Heart right ventricle (tissue), 16 donors: ENCODE measurements around the gene RDH16. TPM values are rescaled to one million over a fixed set of nuclear protein-coding genes. Genes with fewer than 3 reads are reported as not detected.
"Not testable (repeated sequence)": the region's sequence is repeated elsewhere in the genome, so short reads cannot be mapped to it uniquely, and the experiment has no call there.

Source experiments
- ATAC-seq, 8 donors: fragments of 200-7000 bp; cut with Tn5 transposase; one replicate each; pipeline ENCODE4 v1.9.1; 2020; ENCODE audit warnings: mild to moderate bottlenecking in 8 of 8, moderate library complexity in 8 of 8, moderate number of reproducible peaks in 1 of 8
- DNase-seq, 2 donors: peaks; one replicate each; pipeline ENCODE4 v3.0.0-alpha.2; 2020
- H3K27ac ChIP-seq, 10 donors: fragments of 200-600 bp; sonication (generic) in 2 of 10; one replicate each; pipeline versions ENCODE4 v1.5.0 to v1.8.0; 2020 to 2022; ENCODE audit warnings: mild to moderate bottlenecking in 3 of 10
- H3K27me3 ChIP-seq, 7 donors: fragments of 200-600 bp; one replicate each; pipeline ENCODE4 v1.8.0; 2021 to 2022; ENCODE audit warnings: mild to moderate bottlenecking in 2 of 7
- H3K36me3 ChIP-seq, 9 donors: fragments of 200-600 bp; sonication (generic) in 1 of 9; one replicate each; pipeline versions ENCODE4 v1.5.0 to v1.8.0; 2020 to 2022; ENCODE audit warnings: mild to moderate bottlenecking in 2 of 9
- H3K4me1 ChIP-seq, 9 donors: fragments of 200-600 bp; sonication (generic) in 1 of 9; one replicate each; pipeline versions ENCODE4 v1.5.0 to v1.8.0; 2020 to 2022; ENCODE audit warnings: mild to moderate bottlenecking in 4 of 9
- H3K4me3 ChIP-seq, 10 donors: fragments of 200-600 bp; sonication (generic) in 2 of 10; one replicate each; pipeline versions ENCODE4 v1.5.0 to v1.8.0; 2020 to 2022; ENCODE audit warnings: mild to moderate bottlenecking in 7 of 10, moderate library complexity in 2 of 10
- H3K9me3 ChIP-seq, 11 donors: fragments of 200-600 bp in 10 of 11; sonication (generic) in 2 of 11; one replicate each; pipeline versions ENCODE4 v1.5.0 to v1.8.0; 2013 to 2022; ENCODE audit warnings: mild to moderate bottlenecking in 2 of 11, control low read depth in 1 of 11, moderate library complexity in 1 of 11
- CTCF ChIP-seq, 9 donors: fragments of 200-600 bp; sonication (generic) in 2 of 9; IDR thresholded peaks; one replicate each; pipeline versions ENCODE4 v1.5.0 to v1.8.0; 2021 to 2022; ENCODE audit warnings: antibody characterized with exemption in 9 of 9, mild to moderate bottlenecking in 5 of 9, moderate library complexity in 1 of 9
- WGBS, 2 donors: extraction: QIAGEN DNeasy Blood & Tissue Kit; methylation state at CpG; one replicate each; pipeline ENCODE4 v1.1.7; 2013; ENCODE audit warnings: inconsistent platforms in 1 of 2; 5-methylcytosine and 5-hydroxymethylcytosine counted together
- intact Hi-C, 10 donors: fragments of 100-400 bp; cut with DNase I; formaldehyde crosslinking; loops; one replicate each; pipeline versions ENCODE4 v1.11.1 to v1.14.2; 2022
- polyA plus RNA-seq, 2 donors: library from polyadenylated mRNA; stranded (reverse); fragments of 200-250 nt; gene quantifications; one replicate each; pipeline ENCODE4 v1.2.3, GENCODE V29; 2013
- total RNA-seq, 10 donors: library from RNA; stranded (reverse); fragmentation: NEBNext Ultra II Directional in 3 of 10; extraction: Animal tissue kit (Norgen Biotek cat#: 25700) in 3 of 10; gene quantifications; one replicate each; pipeline versions ENCODE4 v1.2.1 to v1.2.4, GENCODE V29; 2021 to 2023
- donor health status: Arrhythmogenic right ventricular cardiomyopathy.
- donor health status: ischemic (EF 13 %, LVEDD 7.1; RV severe dilation, severe dysfunction).
- donor health status: healthy with polysubstance abuse.
- donor health status: DM: no; HTN: yes; CAD: no.
- donor health status: DM: no; HTN: no; CAD: no.
- donor health status: ischemic (EF 25% LVEDD 6.9; RV normal size, moderate dysfunction).
- donor health status: ischemic (EF 25% LVEDD 5.7; RV mildly dilated, moderate dysfunction).
- donor health status: healthy.
- donor health status: DM: yes; HTN: yes; CAD: no.
- donor health status: Ischemic cardiomyopathy.
- donor health status: ischemic (EF 35%, LVEDD 5.7; RV mildly dilated, moderate dysfunction).
- donor health status: nonischemic (EF 11% LVEDD 7.7; RV severe dilation, severe dysfunction).
- donor health status: DM: yes; HTN: yes; CAD: no.
- donor health status: PGD.
- donor health status: ischemic (EF 29% LVEDD 5.4; RV normal size, mild dysfunction).
- donor health status: nonischemic (EF 23%, LVEDD 6.1; RV moderate dilation, normal function).

The RDH16 gene
- total and polyA plus RNA-seq, 12 donors = 0.12 to 0.59 (median 0.23) TPM; not detected in 2

- ATAC-seq (no peak), DNase-seq (no peak)
- Histone ChIP-seq H3K27ac (no peak overlapping the region), H3K9me3 (no peaks in the 10 kb centered on the region), H3K27me3 (no peaks in the 10 kb centered on the region), H3K36me3 (no peaks in the 10 kb centered on the region), H3K4me3 (no peak overlapping the region), H3K4me1 (peaks cover 0 to 14% (median 11%) of the 10 kb centered on the region in 9 donors)
- 74 to 98% methylated on average over 4 of the region's 4 CpGs for WGBS, 2 donors
- TF ChIP-seq CTCF (IDR thresholded peaks at IDR 0.05) = no peak
- intact Hi-C loops = loop anchor here in 1 of 10 donors (10.0 kb wide), 1 partner anchor 149 kb away; no protein-coding TSS in a partner anchor
Observed at GRCh38 chr12:56983386-56983785, 26.0 kb upstream of the RDH16 start.

- not testable (repeated sequence) for H3K4me3 ChIP-seq, DNase-seq, H3K27ac ChIP-seq, H3K9me3 ChIP-seq, H3K27me3 ChIP-seq, ATAC-seq, H3K36me3 ChIP-seq, H3K4me1 ChIP-seq
- 85 to 87% methylated on average over 3 of the region's 3 CpGs for WGBS, 2 donors
- intact Hi-C loops = loop anchor here in 1 of 10 donors (10.0 kb wide), 1 partner anchor 148 kb away; no protein-coding TSS in a partner anchor
Observed at GRCh38 chr12:56982578-56983236, 25.3 kb upstream of the RDH16 start.

GRCh38 chr12:56980941-56981530 lies 23.6 kb upstream of the RDH16 start:
- TF ChIP-seq CTCF (IDR thresholded peaks at IDR 0.05) = no peak
- Histone ChIP-seq H3K4me1 (no peaks in the 10 kb centered on the region), H3K36me3 (no peaks in the 10 kb centered on the region), H3K4me3 (no peak overlapping the region), H3K9me3 (no peaks in the 10 kb centered on the region), H3K27ac (no peak overlapping the region), H3K27me3 (no peaks in the 10 kb centered on the region)
- ATAC-seq (no peak), DNase-seq (no peak)
- 95 to 97% methylated on average over 4 of the region's 4 CpGs for WGBS, 2 donors
- intact Hi-C loops = loop anchor here in 1 of 10 donors (10.0 kb wide), 1 partner anchor 146 kb away; no protein-coding TSS in a partner anchor

- Histone ChIP-seq H3K27me3 (no peaks in the 10 kb centered on the region), H3K27ac (no peak overlapping the region), H3K4me3 (no peak overlapping the region), H3K4me1 (no peaks in the 10 kb centered on the region), H3K9me3 (no peaks in the 10 kb centered on the region), H3K36me3 (no peaks in the 10 kb centered on the region)
- intact Hi-C loops = loop anchor here in 1 of 10 donors (10.0 kb wide), 1 partner anchor 145 kb away; no protein-coding TSS in a partner anchor
- 95% methylated on average over 6 of the region's 6 CpGs for WGBS, 2 donors
- DNase-seq = no peak
- no peak for ATAC-seq
- TF ChIP-seq CTCF (IDR thresholded peaks at IDR 0.05) = no peak
Observed at GRCh38 chr12:56980268-56980667, 22.9 kb upstream of the RDH16 start.

GRCh38 chr12:56979628-56980027 lies 22.2 kb upstream of the RDH16 start:
- no peaks in the 10 kb centered on the region for H3K36me3 ChIP-seq
- no peaks in the 10 kb centered on the region for H3K9me3 ChIP-seq
- no peak for DNase-seq
- H3K4me3 ChIP-seq = no peak overlapping the region
- H3K27ac ChIP-seq = no peak overlapping the region
- intact Hi-C loops = loop anchor here in 1 of 10 donors (10.0 kb wide), 1 partner anchor 145 kb away; no protein-coding TSS in a partner anchor
- ATAC-seq = no peak
- H3K27me3 ChIP-seq = no peaks in the 10 kb centered on the region
- 93 to 98% methylated on average over 3 of the region's 3 CpGs for WGBS, 2 donors
- no peak for TF ChIP-seq CTCF (IDR thresholded peaks at IDR 0.05)
- H3K4me1 ChIP-seq = no peaks in the 10 kb centered on the region
